Heart left ventricle (tissue), 16 donors: ENCODE results near the gene ACP4. TPM values are rescaled to one million over a fixed set of nuclear protein-coding genes. Genes with fewer than 3 reads are reported as not detected.
"Not testable (repeated sequence)": the region's sequence is repeated elsewhere in the genome, so short reads cannot be mapped to it uniquely, and the experiment has no call there.

ENCODE experiments used
- ATAC-seq, 4 donors: fragments of 200-7000 bp; cut with Tn5 transposase; one replicate each; pipeline ENCODE4 v1.9.1; 2020 to 2022; ENCODE audit warnings: moderate library complexity in 4 of 4, mild to moderate bottlenecking in 3 of 4, moderate number of reproducible peaks in 1 of 4
- DNase-seq, 5 donors: peaks; one replicate each; pipeline ENCODE4 v3.0.0-alpha.2; 2020
- H3K27ac ChIP-seq, 12 donors: fragments of 200-600 bp; sonication (generic) in 4 of 12; one replicate each; pipeline versions ENCODE4 v1.5.0 to v1.8.0; 2016 to 2022; ENCODE audit warnings: mild to moderate bottlenecking in 2 of 12
- H3K27me3 ChIP-seq, 9 donors: fragments of 200-600 bp; sonication (generic) in 2 of 9; one replicate each; pipeline versions ENCODE4 v1.5.1 to v1.8.0; 2016 to 2022; ENCODE audit warnings: mild to moderate bottlenecking in 3 of 9
- H3K36me3 ChIP-seq, 9 donors: fragments of 200-600 bp; sonication (generic) in 2 of 9; one replicate each; pipeline versions ENCODE4 v1.5.0 to v1.8.0; 2018 to 2022; ENCODE audit warnings: mild to moderate bottlenecking in 2 of 9
- H3K4me1 ChIP-seq, 12 donors: fragments of 200-600 bp; sonication (generic) in 4 of 12; one replicate each; pipeline versions ENCODE4 v1.5.0 to v1.8.0; 2016 to 2022; ENCODE audit warnings: mild to moderate bottlenecking in 3 of 12
- H3K4me3 ChIP-seq, 12 donors: fragments of 200-600 bp; sonication (generic) in 4 of 12; one replicate each; pipeline versions ENCODE4 v1.5.0 to v1.8.0; 2017 to 2022; ENCODE audit warnings: mild to moderate bottlenecking in 9 of 12, moderate library complexity in 4 of 12
- H3K9me3 ChIP-seq, 12 donors: fragments of 200-600 bp; sonication (generic) in 4 of 12; one replicate each; pipeline versions ENCODE4 v1.5.0 to v1.8.0; 2016 to 2022; ENCODE audit warnings: mild to moderate bottlenecking in 1 of 12
- POLR2A ChIP-seq, 2 donors: fragments of 450-650 bp; IDR thresholded peaks; one replicate each; pipeline ENCODE4 v1.6.1; 2017; ENCODE audit warnings: antibody characterized with exemption in 2 of 2, mild to moderate bottlenecking in 2 of 2, moderate library complexity in 2 of 2
- WGBS, 4 donors: extraction: QIAGEN DNeasy Blood & Tissue Kit in 2 of 4; methylation state at CpG; one replicate each; pipeline versions ENCODE4 v1.1.5 to v1.1.7; 2013 to 2018; 5-methylcytosine and 5-hydroxymethylcytosine counted together
- intact Hi-C, 10 donors: fragments of 100-400 bp; cut with DNase I; formaldehyde crosslinking; loops; one replicate each; pipeline versions ENCODE4 v1.11.1 to v1.14.2; 2022
- polyA plus RNA-seq, 2 donors: library from polyadenylated mRNA; stranded (reverse); fragments of 200-250 nt; gene quantifications; one replicate each; pipeline ENCODE4 v1.2.3, GENCODE V29; 2013
- total RNA-seq, 9 donors: library from RNA; depleted of rRNA in 2 of 9; stranded (reverse); fragments of >200 nt in 2 of 9; fragmentation: NEBNext Ultra II Directional in 3 of 9; extraction: Animal tissue kit (Norgen Biotek cat#: 25700) in 3 of 9; gene quantifications; one replicate each; pipeline versions ENCODE4 v1.1.0 to v1.2.4, GENCODE V29; 2016 to 2023
- TF ChIP-seq, protein P1 (sequence below), 12 donors: fragments of 200-600 bp; sonication (generic) in 4 of 12; IDR thresholded peaks; one replicate each; pipeline versions ENCODE4 v1.5.0 to v1.8.0; 2018 to 2022; ENCODE audit warnings: antibody characterized with exemption in 12 of 12, mild to moderate bottlenecking in 5 of 12
- donor health status: ischemic (EF 13 %, LVEDD 7.1; RV severe dilation, severe dysfunction).
- donor health status: healthy with polysubstance abuse.
- donor health status: DM: no; HTN: yes; CAD: no.
- donor health status: DM: no; HTN: no; CAD: no.
- donor health status: ischemic (EF 25% LVEDD 6.9; RV normal size, moderate dysfunction).
- donor health status: ischemic (EF 25% LVEDD 5.7; RV mildly dilated, moderate dysfunction).
- donor health status: healthy.
- donor health status: DM: yes; HTN: yes; CAD: no.
- donor health status: ischemic (EF 35%, LVEDD 5.7; RV mildly dilated, moderate dysfunction).
- donor health status: nonischemic (EF 11% LVEDD 7.7; RV severe dilation, severe dysfunction).
- donor health status: DM: yes; HTN: yes; CAD: no.
- donor health status: PGD.
- donor health status: ischemic (EF 29% LVEDD 5.4; RV normal size, mild dysfunction).
- donor health status: nonischemic (EF 23%, LVEDD 6.1; RV moderate dilation, normal function).

The ACP4 gene
- total and polyA plus RNA-seq, 11 donors = not detected

DNA sequence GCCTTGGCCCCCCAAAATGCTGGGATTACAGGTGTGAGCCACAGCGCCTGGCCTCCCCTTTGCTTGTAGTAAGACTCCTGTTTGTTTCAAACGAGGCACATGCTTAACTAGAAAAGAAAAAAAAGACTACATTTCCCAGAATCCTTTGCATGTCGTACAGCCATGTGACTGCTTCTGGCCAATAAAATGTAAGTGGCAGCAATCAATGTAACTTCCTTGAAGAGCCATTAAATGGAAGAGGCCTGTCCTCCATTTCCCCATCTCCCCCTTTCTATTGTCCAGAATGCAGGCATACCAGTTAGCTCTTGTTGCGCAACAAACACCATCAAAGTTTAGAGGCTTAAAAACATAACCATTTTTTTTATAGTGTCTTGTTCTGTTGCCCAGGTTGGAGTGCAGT lies 30.3 kb upstream of the ACP4 start:
- H3K27ac ChIP-seq = no peak overlapping the region
- 59 to 85% (median 73%) methylated on average over 4 of the region's 4 CpGs for WGBS, 4 donors
- no peak for ATAC-seq
- no peak overlapping the region for H3K4me3 ChIP-seq
- H3K36me3 ChIP-seq = no peaks in the 10 kb centered on the region
- intact Hi-C loops = no loop called here
- DNase-seq = no peak
- TF ChIP-seq, protein P1, sequence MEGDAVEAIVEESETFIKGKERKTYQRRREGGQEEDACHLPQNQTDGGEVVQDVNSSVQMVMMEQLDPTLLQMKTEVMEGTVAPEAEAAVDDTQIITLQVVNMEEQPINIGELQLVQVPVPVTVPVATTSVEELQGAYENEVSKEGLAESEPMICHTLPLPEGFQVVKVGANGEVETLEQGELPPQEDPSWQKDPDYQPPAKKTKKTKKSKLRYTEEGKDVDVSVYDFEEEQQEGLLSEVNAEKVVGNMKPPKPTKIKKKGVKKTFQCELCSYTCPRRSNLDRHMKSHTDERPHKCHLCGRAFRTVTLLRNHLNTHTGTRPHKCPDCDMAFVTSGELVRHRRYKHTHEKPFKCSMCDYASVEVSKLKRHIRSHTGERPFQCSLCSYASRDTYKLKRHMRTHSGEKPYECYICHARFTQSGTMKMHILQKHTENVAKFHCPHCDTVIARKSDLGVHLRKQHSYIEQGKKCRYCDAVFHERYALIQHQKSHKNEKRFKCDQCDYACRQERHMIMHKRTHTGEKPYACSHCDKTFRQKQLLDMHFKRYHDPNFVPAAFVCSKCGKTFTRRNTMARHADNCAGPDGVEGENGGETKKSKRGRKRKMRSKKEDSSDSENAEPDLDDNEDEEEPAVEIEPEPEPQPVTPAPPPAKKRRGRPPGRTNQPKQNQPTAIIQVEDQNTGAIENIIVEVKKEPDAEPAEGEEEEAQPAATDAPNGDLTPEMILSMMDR (IDR thresholded peaks at IDR 0.05) = no peak
- TF ChIP-seq POLR2A (IDR thresholded peaks at IDR 0.05) = no peak
- H3K4me1 ChIP-seq = no peaks in the 10 kb centered on the region
- H3K9me3 ChIP-seq = no peaks in the 10 kb centered on the region
- H3K27me3 ChIP-seq = peaks cover 0 to 11% (median 0%) of the 10 kb centered on the region in 9 donors

DNA sequence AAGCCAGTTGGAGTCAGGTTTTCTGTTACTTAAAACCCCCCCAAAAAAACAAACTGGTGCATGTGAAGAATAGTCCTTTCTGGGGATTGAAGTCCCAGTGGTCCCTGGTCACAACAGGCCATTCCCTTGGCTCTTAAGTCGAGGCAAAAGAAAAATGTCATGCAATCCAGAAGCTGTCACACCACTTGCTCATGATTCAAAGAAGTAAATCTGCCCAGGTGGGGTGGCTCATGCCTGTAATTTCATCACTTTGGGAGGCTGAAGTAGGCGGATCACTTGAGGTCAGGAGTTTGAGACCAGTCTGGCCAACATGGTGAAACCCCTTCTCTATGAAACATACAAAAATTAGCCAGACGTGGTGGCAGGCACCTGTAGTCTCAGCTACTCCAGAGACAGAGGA lies 28.7 kb upstream of the ACP4 start:
- H3K27me3 ChIP-seq = peaks cover 0 to 19% (median 0%) of the 10 kb centered on the region in 9 donors
- intact Hi-C loops, H3K36me3 ChIP-seq, H3K4me1 ChIP-seq, ATAC-seq, H3K9me3 ChIP-seq, H3K4me3 ChIP-seq, DNase-seq, H3K27ac ChIP-seq: not testable (repeated sequence)
- 46 to 65% (median 62%) methylated on average over 3 of the region's 3 CpGs for WGBS, 4 donors

DNA sequence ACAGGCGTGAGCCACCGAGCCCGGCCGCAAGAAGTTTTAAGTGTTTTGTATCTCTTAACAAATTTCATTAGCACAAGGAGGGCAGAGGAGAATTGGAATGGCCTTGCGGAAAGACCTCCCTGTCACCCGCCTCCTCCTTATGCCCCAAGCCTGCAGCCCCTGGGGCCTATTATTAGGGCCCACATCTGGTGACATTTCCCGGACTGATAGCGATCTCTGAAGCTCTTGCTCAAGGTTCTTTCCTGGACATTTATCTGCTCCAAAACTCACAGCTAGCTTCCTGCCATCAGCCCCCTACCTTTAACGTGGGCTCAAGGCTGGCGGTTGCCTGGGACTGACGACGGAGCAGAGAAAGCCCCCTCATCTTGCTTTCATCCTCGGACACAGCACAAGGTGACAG lies 26.7 kb upstream of the ACP4 start:
- H3K9me3 ChIP-seq, H3K36me3 ChIP-seq, ATAC-seq, H3K4me1 ChIP-seq, DNase-seq, H3K4me3 ChIP-seq, H3K27ac ChIP-seq, intact Hi-C loops: not testable (repeated sequence)
- 65 to 74% (median 70%) methylated on average over 4 to 12 of the region's 13 CpGs for WGBS, 4 donors
- H3K27me3 ChIP-seq = peaks cover 0 to 25% (median 0%) of the 10 kb centered on the region in 9 donors

DNA sequence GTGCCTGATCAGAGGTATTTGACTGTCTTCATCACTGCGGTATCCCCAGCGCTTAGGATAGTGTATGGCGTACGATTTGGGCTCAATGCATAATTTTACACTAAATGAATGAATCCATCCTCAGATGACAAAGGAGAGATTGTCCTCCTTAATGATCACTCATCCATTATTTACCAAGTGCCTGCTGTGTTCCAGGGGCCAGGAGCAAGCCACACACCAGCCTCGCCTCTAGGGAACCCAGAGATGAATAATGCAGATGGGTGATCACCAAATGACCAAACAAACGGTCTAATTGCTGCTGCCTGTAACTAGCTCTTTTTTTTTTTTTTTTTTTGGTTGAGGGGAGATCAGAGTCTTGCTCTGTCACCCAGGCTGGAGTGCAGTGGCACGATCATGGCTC lies 25.8 kb upstream of the ACP4 start:
- Histone ChIP-seq H3K27ac (no peak overlapping the region), H3K4me3 (no peak overlapping the region), H3K4me1 (no peaks in the 10 kb centered on the region), H3K9me3 (no peaks in the 10 kb centered on the region), H3K36me3 (no peaks in the 10 kb centered on the region), H3K27me3 (peaks cover 0 to 28% (median 0%) of the 10 kb centered on the region in 9 donors)
- ATAC-seq (no peak), DNase-seq (no peak)
- TF ChIP-seq POLR2A (IDR thresholded peaks at IDR 0.05) = no peak
- TF ChIP-seq, protein P1 (IDR thresholded peaks at IDR 0.05) = no peak
- WGBS, 4 donors = 73 to 78% (median 76%) methylated on average over 7 of the region's 7 CpGs
- intact Hi-C loops = no loop called here

DNA sequence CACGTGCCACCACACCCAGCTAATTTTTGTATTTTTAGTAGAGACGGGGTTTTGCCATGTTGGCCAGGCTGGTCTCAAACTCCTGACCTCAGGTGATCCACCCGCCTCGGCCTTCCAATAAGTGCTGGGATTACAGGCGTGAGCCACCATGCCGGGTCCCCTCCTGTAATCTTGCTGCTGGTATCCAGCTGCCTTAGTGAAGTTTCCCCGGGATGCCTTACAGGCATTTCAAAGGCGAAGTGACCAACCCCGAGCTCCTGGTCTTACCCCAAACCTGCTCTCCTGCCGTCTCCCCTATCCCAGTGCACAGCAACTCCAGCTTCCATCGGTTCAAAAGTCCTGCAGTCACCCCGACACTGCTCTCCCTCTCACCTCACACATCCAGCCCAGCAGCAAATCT lies 23.5 kb upstream of the ACP4 start:
- H3K36me3 ChIP-seq, DNase-seq, H3K4me3 ChIP-seq, H3K27ac ChIP-seq, intact Hi-C loops, H3K9me3 ChIP-seq, ATAC-seq, H3K4me1 ChIP-seq: not testable (repeated sequence)
- 73 to 77% (median 75%) methylated on average over 12 of the region's 12 CpGs for WGBS, 4 donors
- H3K27me3 ChIP-seq = peaks cover 0 to 38% (median 0%) of the 10 kb centered on the region in 9 donors

DNA sequence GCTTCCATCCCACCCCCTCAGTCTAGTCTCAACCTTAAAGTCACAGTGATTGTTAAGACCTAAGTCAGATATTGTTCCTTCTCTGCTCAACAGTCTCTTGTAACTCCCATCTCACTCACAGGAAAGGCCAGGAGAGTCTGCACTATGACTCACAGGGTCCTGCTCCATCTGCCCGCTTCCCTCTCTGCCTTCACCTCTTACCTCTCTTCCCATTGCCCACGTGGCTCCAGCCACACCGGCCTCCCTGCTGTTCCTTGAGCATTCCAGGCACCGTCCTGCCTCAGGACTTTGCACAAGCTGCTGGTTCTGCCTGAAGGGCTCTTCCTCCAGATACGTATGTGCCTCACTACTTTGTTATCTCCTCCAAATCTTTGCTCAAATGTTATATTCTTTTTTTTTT lies 23.0 kb upstream of the ACP4 start:
- H3K4me3 ChIP-seq, H3K4me1 ChIP-seq, DNase-seq, intact Hi-C loops, H3K36me3 ChIP-seq, H3K27ac ChIP-seq, ATAC-seq, H3K9me3 ChIP-seq: not testable (repeated sequence)
- peaks cover 0 to 38% (median 0%) of the 10 kb centered on the region in 9 donors for H3K27me3 ChIP-seq
- 30 to 49% (median 39%) methylated on average over 5 of the region's 5 CpGs for WGBS, 4 donors
